Smooth muscle cell (in vitro differentiated cells): ENCODE measurements around the gene PCDH18. TPM values are rescaled to one million over a fixed set of nuclear protein-coding genes. Genes with fewer than 3 reads are reported as not detected.
"Not testable (repeated sequence)": the region's sequence is repeated elsewhere in the genome, so short reads cannot be mapped to it uniquely, and the experiment has no call there.

Experiments used
- DNase-seq: peaks from one replicate; lab custom pipeline; 2025; ENCODE audit not compliant: unreplicated experiment; lab: John Stamatoyannopoulos, UW
- H2AFZ ChIP-seq: fragments of 200-600 bp; sonication (generic); 2 replicates; pipeline ENCODE4 v1.6.0; 2016; ENCODE audit warnings: antibody characterized with exemption, low read depth, mild to moderate bottlenecking
- H3F3A ChIP-seq: fragments of 200-600 bp; sonication (generic); 2 replicates; pipeline ENCODE4 v1.6.0; 2017; ENCODE audit warnings: antibody characterized with exemption, low read depth
- H3K27ac ChIP-seq: fragments of 200-600 bp; sonication (generic); 2 replicates; pipeline ENCODE4 v1.5.1; 2016; ENCODE audit warnings: low read depth, mild to moderate bottlenecking
- H3K27me3 ChIP-seq: fragments of 200-600 bp; sonication (generic); 2 replicates; pipeline ENCODE4 v1.6.1; 2016; ENCODE audit warnings: low read depth, mild to moderate bottlenecking
- H3K36me3 ChIP-seq: fragments of 200-600 bp; sonication (generic); 2 replicates; pipeline ENCODE4 v1.5.1; 2016; ENCODE audit warnings: low read depth
- H3K4me1 ChIP-seq: fragments of 200-600 bp; sonication (generic); 2 replicates; pipeline ENCODE4 v1.5.1; 2016; ENCODE audit warnings: low read depth
- H3K4me2 ChIP-seq: fragments of 200-600 bp; sonication (generic); 2 replicates; pipeline ENCODE4 v1.6.0; 2016; ENCODE audit warnings: mild to moderate bottlenecking
- H3K4me3 ChIP-seq: fragments of 200-600 bp; sonication (generic); 2 replicates; pipeline ENCODE4 v1.5.1; 2016; ENCODE audit warnings: mild to moderate bottlenecking
- H3K79me2 ChIP-seq: fragments of 200-600 bp; sonication (generic); 2 replicates; pipeline ENCODE4 v1.6.0; 2016; ENCODE audit warnings: low read depth, mild to moderate bottlenecking
- H3K9ac ChIP-seq: fragments of 200-600 bp; sonication (generic); 2 replicates; pipeline ENCODE4 v1.6.0; 2016; ENCODE audit warnings: low read depth
- H3K9me3 ChIP-seq: fragments of 200-600 bp; sonication (generic); replicated peaks from 2 replicates; pipeline ENCODE4 v1.5.1; 2016; ENCODE audit warnings: low read depth
- H4K20me1 ChIP-seq: fragments of 200-600 bp; sonication (generic); 2 replicates; pipeline ENCODE4 v1.6.0; 2016; ENCODE audit warnings: low read depth
- WGBS: methylation state at CpG from one replicate; pipeline ENCODE4 v1.1.7; 2016; ENCODE audit warnings: low lambda C conversion rate; 5-methylcytosine and 5-hydroxymethylcytosine counted together
- polyA plus RNA-seq: library from polyadenylated mRNA; unstranded; fragments of >200 nt; fragmentation: Nextera tagmentation; extraction: Ambion mirVana; gene quantifications from 2 replicates; pipeline ENCODE4 v1.2.1, GENCODE V29; 2016
- total RNA-seq: library from RNA; depleted of rRNA; stranded (reverse); fragments of >200 nt; gene quantifications from 2 replicates; pipeline ENCODE4 v1.2.3, GENCODE V29; 2014
- TF ChIP-seq, protein P1 (sequence below): fragments of 200-600 bp; sonication (generic); IDR thresholded peaks from 2 replicates; pipeline ENCODE4 v1.5.1; 2017; ENCODE audit warnings: borderline replicate concordance, mild to moderate bottlenecking, antibody characterized with exemption; ENCODE audit not compliant: insufficient read depth, poor library complexity, severe bottlenecking

The PCDH18 gene
- total and polyA plus RNA-seq, 2 experiments from 2014 or later: 24.5 to 51.3 TPM

- H4K20me1 ChIP-seq: no peaks in the 10 kb centered on the region
- TF ChIP-seq, protein P1, sequence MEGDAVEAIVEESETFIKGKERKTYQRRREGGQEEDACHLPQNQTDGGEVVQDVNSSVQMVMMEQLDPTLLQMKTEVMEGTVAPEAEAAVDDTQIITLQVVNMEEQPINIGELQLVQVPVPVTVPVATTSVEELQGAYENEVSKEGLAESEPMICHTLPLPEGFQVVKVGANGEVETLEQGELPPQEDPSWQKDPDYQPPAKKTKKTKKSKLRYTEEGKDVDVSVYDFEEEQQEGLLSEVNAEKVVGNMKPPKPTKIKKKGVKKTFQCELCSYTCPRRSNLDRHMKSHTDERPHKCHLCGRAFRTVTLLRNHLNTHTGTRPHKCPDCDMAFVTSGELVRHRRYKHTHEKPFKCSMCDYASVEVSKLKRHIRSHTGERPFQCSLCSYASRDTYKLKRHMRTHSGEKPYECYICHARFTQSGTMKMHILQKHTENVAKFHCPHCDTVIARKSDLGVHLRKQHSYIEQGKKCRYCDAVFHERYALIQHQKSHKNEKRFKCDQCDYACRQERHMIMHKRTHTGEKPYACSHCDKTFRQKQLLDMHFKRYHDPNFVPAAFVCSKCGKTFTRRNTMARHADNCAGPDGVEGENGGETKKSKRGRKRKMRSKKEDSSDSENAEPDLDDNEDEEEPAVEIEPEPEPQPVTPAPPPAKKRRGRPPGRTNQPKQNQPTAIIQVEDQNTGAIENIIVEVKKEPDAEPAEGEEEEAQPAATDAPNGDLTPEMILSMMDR: no peak
- peak overlapping the region; percentile 64 for H3K27ac ChIP-seq
- no peak overlapping the region for H2AFZ ChIP-seq
- WGBS: 56% methylated on average over 4 of the region's 4 CpGs
- H3F3A ChIP-seq: peaks cover 17% of the 10 kb centered on the region
- H3K9ac ChIP-seq: no peak overlapping the region
- no peak overlapping the region for H3K4me3 ChIP-seq
- H3K36me3 ChIP-seq: no peaks in the 10 kb centered on the region
- H3K4me2 ChIP-seq: peak overlapping the region; percentile 77
- H3K4me1 ChIP-seq: no peaks in the 10 kb centered on the region
- no peaks in the 10 kb centered on the region for H3K27me3 ChIP-seq
- no peak for DNase-seq
- H3K79me2 ChIP-seq: no peaks in the 10 kb centered on the region
- no peaks in the 10 kb centered on the region for H3K9me3 ChIP-seq
These were observed 22.4 kb downstream of the PCDH18 start for GRCh38 chr4:137509855-137510282.

- H4K20me1 ChIP-seq: no peaks in the 10 kb centered on the region
- no peak overlapping the region for H3K4me2 ChIP-seq
- no peaks in the 10 kb centered on the region for H3F3A ChIP-seq
- H3K27me3 ChIP-seq: no peaks in the 10 kb centered on the region
- no peak overlapping the region for H3K4me3 ChIP-seq
- H3K27ac ChIP-seq: no peak overlapping the region
- no peaks in the 10 kb centered on the region for H3K9me3 ChIP-seq
- H3K79me2 ChIP-seq: no peaks in the 10 kb centered on the region
- no peaks in the 10 kb centered on the region for H3K36me3 ChIP-seq
- TF ChIP-seq, protein P1: no peak
- H3K9ac ChIP-seq: no peak overlapping the region
- no peak for DNase-seq
- no peaks in the 10 kb centered on the region for H3K4me1 ChIP-seq
- no peak overlapping the region for H2AFZ ChIP-seq
- WGBS: 89% methylated on average over 6 of the region's 6 CpGs
These were observed 29.8 kb downstream of the PCDH18 start for GRCh38 chr4:137502339-137503129.

- H3K79me2 ChIP-seq, H3K9ac ChIP-seq, H3F3A ChIP-seq, DNase-seq, H3K27me3 ChIP-seq, H3K4me3 ChIP-seq, H4K20me1 ChIP-seq, H3K36me3 ChIP-seq, H2AFZ ChIP-seq, H3K27ac ChIP-seq, H3K4me1 ChIP-seq, H3K9me3 ChIP-seq: not testable (repeated sequence)
- 65% methylated on average over 27 of the region's 29 CpGs for WGBS
- peak overlapping the region; percentile 12 for H3K4me2 ChIP-seq
These were observed 36.0 kb downstream of the PCDH18 start for GRCh38 chr4:137496267-137496666.

- TF ChIP-seq, protein P1: no peak
- Histone ChIP-seq H3K79me2 (no peaks in the 10 kb centered on the region), H3K4me1 (no peaks in the 10 kb centered on the region), H4K20me1 (no peaks in the 10 kb centered on the region), H3K9me3 (no peaks in the 10 kb centered on the region), H3K4me2 (peak overlapping the region; percentile 12), H3K36me3 (no peaks in the 10 kb centered on the region), H3K27me3 (no peaks in the 10 kb centered on the region), H3K27ac (no peak overlapping the region), H3K4me3 (no peak overlapping the region), H2AFZ (peak overlapping the region; percentile 62), H3F3A (no peaks in the 10 kb centered on the region), H3K9ac (no peak overlapping the region)
- no peak for DNase-seq
- 89% methylated on average over 2 of the region's 2 CpGs for WGBS
These were observed 36.7 kb downstream of the PCDH18 start for GRCh38 chr4:137495578-137495977.

GRCh38 chr4:137483313-137483959 is 48.9 kb downstream of the PCDH18 start:
- WGBS: 92% methylated on average over 11 of the region's 11 CpGs
- H3K4me1 ChIP-seq, DNase-seq, H3K9me3 ChIP-seq, H3K79me2 ChIP-seq, H3K36me3 ChIP-seq, H3K9ac ChIP-seq, H4K20me1 ChIP-seq, H3K4me3 ChIP-seq, H3K4me2 ChIP-seq, H2AFZ ChIP-seq, H3K27ac ChIP-seq, H3F3A ChIP-seq, H3K27me3 ChIP-seq: not testable (repeated sequence)

GRCh38 chr4:137479657-137480056 is 52.6 kb downstream of the PCDH18 start:
- not testable (repeated sequence) for H3K9me3 ChIP-seq

More at GRCh38 chr4:137479657-137480056, 52.6 kb downstream of the PCDH18 start:
- 95% methylated on average over 5 of the region's 5 CpGs for WGBS
- Histone ChIP-seq H3F3A (peaks cover 17% of the 10 kb centered on the region), H3K4me1 (peaks cover 11% of the 10 kb centered on the region)
- not testable (repeated sequence) for H4K20me1 ChIP-seq, H3K4me2 ChIP-seq, DNase-seq, H3K79me2 ChIP-seq, H3K9ac ChIP-seq, H3K27me3 ChIP-seq, H3K27ac ChIP-seq, H3K4me3 ChIP-seq, H3K36me3 ChIP-seq, H2AFZ ChIP-seq
